A549 (cell line): Measurements from ENCODE around the gene ENOPH1. TPM values are rescaled to one million over a fixed set of nuclear protein-coding genes. Genes with fewer than 3 reads are reported as not detected.

Experiments used
- ATAC-seq, 2 experiments: fragments of 200-7000 bp in 1 of 2; fragments of >200 bp in 1 of 2; cut with Nextera tagmentation in 1 of 2; cut with Tn5 transposase in 1 of 2; 3 replicates each; pipeline versions ENCODE4 v1.8.0 to v1.9.1; 2018 to 2020; ENCODE audit warnings: mild to moderate bottlenecking in 1 of 2, moderate library complexity in 1 of 2
- CTCF ChIA-PET: fragments of 300-600 bp; sonication (Branson Sonifier 250); formaldehyde crosslinking; extraction: SDS; loops from one replicate; lab custom pipeline; 2021; ENCODE audit warnings: antibody characterized with exemption, inconsistent platforms; lab: Yijun Ruan, JAX
- POLR2A ChIA-PET: fragments of 350-600 bp; formaldehyde crosslinking; extraction: SDS; loops from one replicate; lab custom pipeline; 2021; ENCODE audit warnings: antibody characterized with exemption, inconsistent platforms; lab: Yijun Ruan, JAX
- DNase-seq, 2 experiments: peaks; one replicate each; pipeline versions ENCODE4 v3.0.0 to v3.0.0-alpha.2; 2011 to 2016; ENCODE audit warnings: low read depth in 1 of 2, low spot score in 1 of 2
- FAIRE-seq: peaks from 2 replicates; lab custom pipeline; 2011; peaks lifted over from hg19 to GRCh38; lab: Jason Lieb, UNC
- H3K27ac ChIP-seq, 2 experiments: fragments of >200 bp; sonication (Bioruptor Twin); formaldehyde crosslinking; 3 replicates each; pipeline ENCODE4 v1.5.1; 2016 to 2017
- H3K4me1 ChIP-seq: fragments of >200 bp; sonication (Bioruptor Twin); formaldehyde crosslinking; 3 replicates; pipeline ENCODE4 v1.6.1; 2016
- H3K4me2 ChIP-seq: fragments of >200 bp; sonication (Bioruptor Twin); formaldehyde crosslinking; 3 replicates; pipeline ENCODE4 v1.6.1; 2016
- H3K4me3 ChIP-seq: fragments of >200 bp; sonication (Bioruptor Twin); formaldehyde crosslinking; 3 replicates; pipeline ENCODE4 v1.5.1; 2016
- H3K9me3 ChIP-seq: fragments of >200 bp; sonication (Bioruptor Twin); formaldehyde crosslinking; 3 replicates; pipeline ENCODE4 v1.6.1; 2016
- CBX2 ChIP-seq: fragments of 200-600 bp; sonication (generic); IDR thresholded peaks from 2 replicates; pipeline ENCODE4 v1.6.1; 2016; ENCODE audit warnings: low read depth, mild to moderate bottlenecking, borderline replicate concordance
- CHD2 ChIP-seq: fragments of 150-350 bp; IDR thresholded peaks from 2 replicates; pipeline ENCODE4 v1.6.1; 2014; ENCODE audit warnings: low read length; ENCODE audit not compliant: partially characterized antibody
- EHMT2 ChIP-seq: fragments of 200-600 bp; sonication (generic); IDR thresholded peaks from 2 replicates; pipeline ENCODE4 v1.6.1; 2016; ENCODE audit warnings: antibody characterized with exemption, low read depth, mild to moderate bottlenecking, moderate library complexity
- FOSB ChIP-seq: fragments of 250-450 bp; sonication (Bioruptor Pico); IDR thresholded peaks from 2 replicates; pipeline ENCODE4 v1.5.0; 2020; ENCODE audit warnings: mild to moderate bottlenecking, moderate library complexity
- FOSL2 ChIP-seq, 2 experiments: fragments of 450-650 bp in 1 of 2; fragments of >200 bp in 1 of 2; sonication (Bioruptor Twin) in 1 of 2; formaldehyde crosslinking; IDR thresholded peaks; 2 replicates each; pipeline versions ENCODE4 v1.5.0 to v1.6.1; 2016 to 2020; ENCODE audit warnings: mild to moderate bottlenecking in 1 of 2, moderate library complexity in 1 of 2
- HOXA7 ChIP-seq: fragments of 250-450 bp; sonication (Bioruptor Pico); IDR thresholded peaks from 2 replicates; pipeline ENCODE4 v1.5.0; 2020; ENCODE audit warnings: mild to moderate bottlenecking, moderate library complexity
- HOXB13 ChIP-seq: fragments of 250-450 bp; sonication (Bioruptor Pico); IDR thresholded peaks from 2 replicates; pipeline ENCODE4 v1.5.0; 2020; ENCODE audit warnings: low read depth, mild to moderate bottlenecking, moderate library complexity
- MAFK ChIP-seq: fragments of 450-650 bp; IDR thresholded peaks from 2 replicates; pipeline ENCODE4 v1.6.1; 2014; ENCODE audit not compliant: partially characterized antibody
- NFE2L2 ChIP-seq: fragments of 150-350 bp; conservative IDR thresholded peaks from 2 replicates; pipeline ENCODE4 v1.6.1; 2014; ENCODE audit warnings: low read length
- POLR2AphosphoS2 ChIP-seq: conservative IDR thresholded peaks from 2 replicates; pipeline ENCODE4 v1.6.1; 2012; ENCODE audit warnings: low read length, improper control_type of control experiment, inconsistent platforms
- RAD21 ChIP-seq, 2 experiments: fragments of >200 bp in 1 of 2; sonication (Bioruptor Twin) in 1 of 2; formaldehyde crosslinking in 1 of 2; IDR thresholded peaks in 1 of 2; conservative IDR thresholded peaks in 1 of 2; 2 replicates in 1 of 2; 3 replicates in 1 of 2; pipeline ENCODE4 v1.6.1; 2012 to 2018; ENCODE audit warnings: inconsistent platforms in 1 of 2
- TP53 ChIP-seq: fragments of 250-450 bp; sonication (Bioruptor Pico); IDR thresholded peaks from 2 replicates; pipeline ENCODE4 v1.5.0; 2021; ENCODE audit warnings: mild to moderate bottlenecking, moderate library complexity
- ZC3H11A ChIP-seq: fragments of 450-650 bp; IDR thresholded peaks from 2 replicates; pipeline ENCODE4 v1.6.1; 2014; ENCODE audit warnings: antibody characterized with exemption, mild to moderate bottlenecking
- ZNF302 ChIP-seq: fragments of 250-450 bp; sonication (Bioruptor Pico); IDR thresholded peaks from 2 replicates; pipeline ENCODE4 v1.9.0; 2021; ENCODE audit warnings: inconsistent platforms, mild to moderate bottlenecking, moderate library complexity
- WGBS: methylation state at CpG from one replicate; pipeline ENCODE4 v1.1.6; 2017; ENCODE audit errors: missing lambda C conversion rate; 5-methylcytosine and 5-hydroxymethylcytosine counted together
- polyA plus RNA-seq, 4 experiments: library from polyadenylated mRNA; depleted of rRNA in 3 of 4; stranded (reverse); fragments of >200 nt; fragmentation: RNase III in 1 of 4; extraction: RNeasy Plus Mini Kit Qiagen cat#74134 plus additional on column Dnase treatment in 1 of 4; gene quantifications; 2 replicates in 3 of 4; 3 replicates in 1 of 4; pipeline ENCODE4 v1.2.3, GENCODE V29; 2011 to 2017
- TF ChIP-seq, protein P1 (sequence below): fragments of 200-600 bp; sonication (generic); IDR thresholded peaks from 2 replicates; pipeline ENCODE4 v1.6.1; 2016; ENCODE audit warnings: antibody characterized with exemption, mild to moderate bottlenecking, moderate library complexity

ENOPH1 gene
- polyA plus RNA-seq, 2 of the 4 experiments (the other 2 are of a cell fraction), result 22.3 to 43.5 TPM

DNA sequence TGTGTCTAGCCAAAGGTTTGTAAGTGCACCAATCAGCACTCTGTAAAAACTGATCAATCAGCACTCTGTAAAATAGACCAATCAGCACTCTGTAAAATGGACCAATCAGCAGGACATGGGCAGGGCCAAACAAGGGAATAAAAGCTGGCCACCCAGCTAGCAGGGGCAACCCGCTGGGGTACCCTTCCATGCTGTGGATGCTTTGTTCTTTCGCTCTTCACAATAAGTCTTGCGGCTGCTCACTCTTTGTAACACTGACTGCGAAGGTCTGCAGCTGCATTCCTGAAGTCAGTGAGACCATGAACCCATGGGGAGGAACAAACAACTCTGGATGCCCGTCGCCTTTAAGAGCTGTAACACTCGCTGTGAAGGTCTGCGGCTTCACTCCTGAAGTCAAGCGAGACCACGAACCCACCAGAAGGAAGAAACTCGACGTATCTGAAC lies 14.4 kb upstream of the ENOPH1 start:
- DNase-seq (no peak), FAIRE-seq (no peak), ATAC-seq (no peak)
- Histone ChIP-seq H3K4me1 (no peaks in the 10 kb centered on the region), H3K4me2 (no peak overlapping the region), H3K27ac (no peak overlapping the region), H3K9me3 (no peaks in the 10 kb centered on the region), H3K4me3 (no peak overlapping the region)
- CTCF ChIA-PET, result interaction anchor here (1.6 kb wide), 1 partner anchor 35 kb away, joined by 3 read pairs; no protein-coding TSS in a partner anchor
- POLR2A ChIA-PET, result interaction anchor here (2.1 kb wide), 1 partner anchor 13 kb away, joined by 8 read pairs; no protein-coding TSS in a partner anchor
- 73% methylated on average over 12 of the region's 12 CpGs for WGBS
- TF ChIP-seq MAFK (peak; percentile 52), TP53 (CRISPR knock-in tag) (no peak)

DNA sequence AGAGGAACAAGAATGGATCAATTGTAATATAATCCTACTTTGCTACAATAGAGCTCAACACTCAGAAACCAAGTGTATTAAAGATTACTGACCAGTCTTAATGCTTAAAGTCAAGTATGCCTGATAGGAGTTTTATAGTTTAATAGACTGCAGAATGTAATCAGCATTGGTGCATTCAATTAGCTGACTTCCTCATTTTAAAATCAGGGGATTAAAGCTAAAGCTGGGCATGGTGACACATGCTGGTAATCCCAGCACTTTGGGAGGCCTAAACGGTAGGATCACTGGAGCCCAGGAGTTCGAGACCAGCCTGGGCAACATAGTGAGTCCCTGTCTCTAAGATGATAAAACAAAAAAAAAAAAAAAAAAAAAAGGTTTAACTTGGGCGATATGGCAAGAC lies 10.9 kb upstream of the ENOPH1 start:
- no peaks in the 10 kb centered on the region for H3K9me3 ChIP-seq
- TF ChIP-seq, protein P1, sequence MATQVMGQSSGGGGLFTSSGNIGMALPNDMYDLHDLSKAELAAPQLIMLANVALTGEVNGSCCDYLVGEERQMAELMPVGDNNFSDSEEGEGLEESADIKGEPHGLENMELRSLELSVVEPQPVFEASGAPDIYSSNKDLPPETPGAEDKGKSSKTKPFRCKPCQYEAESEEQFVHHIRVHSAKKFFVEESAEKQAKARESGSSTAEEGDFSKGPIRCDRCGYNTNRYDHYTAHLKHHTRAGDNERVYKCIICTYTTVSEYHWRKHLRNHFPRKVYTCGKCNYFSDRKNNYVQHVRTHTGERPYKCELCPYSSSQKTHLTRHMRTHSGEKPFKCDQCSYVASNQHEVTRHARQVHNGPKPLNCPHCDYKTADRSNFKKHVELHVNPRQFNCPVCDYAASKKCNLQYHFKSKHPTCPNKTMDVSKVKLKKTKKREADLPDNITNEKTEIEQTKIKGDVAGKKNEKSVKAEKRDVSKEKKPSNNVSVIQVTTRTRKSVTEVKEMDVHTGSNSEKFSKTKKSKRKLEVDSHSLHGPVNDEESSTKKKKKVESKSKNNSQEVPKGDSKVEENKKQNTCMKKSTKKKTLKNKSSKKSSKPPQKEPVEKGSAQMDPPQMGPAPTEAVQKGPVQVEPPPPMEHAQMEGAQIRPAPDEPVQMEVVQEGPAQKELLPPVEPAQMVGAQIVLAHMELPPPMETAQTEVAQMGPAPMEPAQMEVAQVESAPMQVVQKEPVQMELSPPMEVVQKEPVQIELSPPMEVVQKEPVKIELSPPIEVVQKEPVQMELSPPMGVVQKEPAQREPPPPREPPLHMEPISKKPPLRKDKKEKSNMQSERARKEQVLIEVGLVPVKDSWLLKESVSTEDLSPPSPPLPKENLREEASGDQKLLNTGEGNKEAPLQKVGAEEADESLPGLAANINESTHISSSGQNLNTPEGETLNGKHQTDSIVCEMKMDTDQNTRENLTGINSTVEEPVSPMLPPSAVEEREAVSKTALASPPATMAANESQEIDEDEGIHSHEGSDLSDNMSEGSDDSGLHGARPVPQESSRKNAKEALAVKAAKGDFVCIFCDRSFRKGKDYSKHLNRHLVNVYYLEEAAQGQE, result no peak
- TF ChIP-seq ZNF302 (no peak), MAFK (no peak), HOXB13 (no peak), HOXA7 (CRISPR knock-in tag) (no peak), RAD21 (conservative IDR thresholded peaks at IDR 0.05 in 1 of 2, IDR thresholded peaks at IDR 0.05 in 1 of 2) (no peak), EHMT2 (no peak), CBX2 (no peak), ZC3H11A (no peak), CHD2 (no peak), NFE2L2 (no peak)
- FAIRE-seq, result no peak
- no peak overlapping the region for H3K4me2 ChIP-seq
- peaks cover 13% of the 10 kb centered on the region for H3K4me1 ChIP-seq
- ChIA-PET CTCF (interaction anchor here (2.7 kb wide), 1 partner anchor 10 kb away, joined by 14 read pairs; no protein-coding TSS in a partner anchor), POLR2A (interaction anchor here (0.6 to 1.8 kb wide), 2 partner anchors 10 to 461 kb away, joined by 3 to 9 read pairs; partner anchors contain the start of gene HNRNPDL)
- H3K4me3 ChIP-seq, result no peak overlapping the region
- WGBS, result 61% methylated on average over 3 of the region's 3 CpGs
- no peak overlapping the region for H3K27ac ChIP-seq
- ATAC-seq, result no peak
- DNase-seq, result no peak

DNA sequence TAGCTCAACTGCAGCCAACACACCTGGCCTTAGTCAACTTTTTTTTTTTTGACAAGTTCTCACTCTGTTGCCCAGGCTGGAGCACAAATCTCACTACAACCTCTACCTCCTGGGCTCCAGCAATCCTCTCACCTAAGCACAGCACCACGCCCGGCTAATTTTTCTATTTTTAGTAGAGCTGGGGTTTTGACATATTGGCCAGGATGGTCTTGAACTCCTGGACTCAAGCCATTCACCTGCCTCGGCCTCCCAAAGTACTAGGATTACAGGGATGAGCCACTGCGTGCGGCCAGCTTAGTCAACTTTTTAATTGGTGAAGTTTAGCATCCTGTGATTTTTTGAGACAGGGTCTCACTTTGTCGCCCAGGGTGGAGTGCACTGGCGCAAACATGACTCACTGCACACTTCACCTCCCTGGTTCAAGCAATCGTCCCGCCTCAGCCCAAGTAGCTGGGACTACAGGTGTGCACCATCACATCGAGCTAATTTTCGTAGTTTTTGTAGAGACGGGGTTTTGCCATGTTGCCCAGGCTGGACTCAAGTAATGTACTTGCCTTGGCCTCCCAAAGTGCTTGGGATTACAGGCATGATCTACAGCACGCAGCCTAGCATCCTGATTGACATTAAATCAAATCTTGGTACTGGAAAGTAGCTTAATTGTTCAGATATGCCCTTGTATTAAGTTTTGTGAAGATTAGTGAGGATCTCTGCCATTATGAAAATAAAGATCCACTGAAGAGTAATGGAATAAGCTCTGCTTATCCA lies 8.4 kb upstream of the ENOPH1 start:
- CTCF ChIA-PET, result interaction anchor here (0.6 to 1.0 kb wide), 2 partner anchors 41 to 49 kb away, joined by 3 to 4 read pairs; no protein-coding TSS in a partner anchor
- Histone ChIP-seq H3K9me3 (no peaks in the 10 kb centered on the region), H3K27ac (no peak overlapping the region), H3K4me3 (no peak overlapping the region), H3K4me2 (no peak overlapping the region), H3K4me1 (peaks cover 38% of the 10 kb centered on the region)
- POLR2A ChIA-PET, result interaction anchor here (1.6 kb wide), 1 partner anchor 48 kb away, joined by 7 read pairs; the partner anchor contains the start of gene HNRNPD
- DNase-seq (no peak), FAIRE-seq (no peak), ATAC-seq (peak; percentile 65 to 66)
- 84% methylated on average over 13 of the region's 13 CpGs for WGBS
- 0 out of 2 replicates have a peak, but pooled peaks have one; percentile 58 for TF ChIP-seq POLR2AphosphoS2
- TF ChIP-seq, protein P1, result peak; percentile 21; the same call in 1 of the 2 replicates
- no peak for TF ChIP-seq MAFK
- 0 out of 2 replicates have a peak, but pooled peaks have one; percentile 12 for TF ChIP-seq TP53 (CRISPR knock-in tag)
- TF ChIP-seq HOXA7 (CRISPR knock-in tag), result no peak
- TF ChIP-seq FOSB (CRISPR knock-in tag), result peak; percentile 34; the same call in 1 of the 2 replicates
- TF ChIP-seq FOSL2 (IDR thresholded peaks at IDR 0.05), result no peak
- TF ChIP-seq FOSL2 (CRISPR knock-in tag; IDR thresholded peaks at IDR 0.05), result no peak
